Astrocyte (in vitro differentiated cells and primary cell): ENCODE measurements around the gene RHNO1. TPM values are rescaled to one million over a fixed set of nuclear protein-coding genes. Genes with fewer than 3 reads are reported as not detected.
"Not testable (repeated sequence)": the region's sequence is repeated elsewhere in the genome, so short reads cannot be mapped to it uniquely, and the experiment has no call there.

Source experiments
- DNase-seq: peaks from one replicate; pipeline ENCODE4 v3.0.0-alpha.2; 2010; ENCODE audit warnings: low read depth
- FAIRE-seq: peaks from 2 replicates; lab custom pipeline; 2011; peaks lifted over from hg19 to GRCh38; lab: Jason Lieb, UNC
- H2AFZ ChIP-seq: 2 replicates; pipeline ENCODE4 v1.6.0; 2012; ENCODE audit warnings: low read depth, low read length, inconsistent platforms
- H3K27ac ChIP-seq: 2 replicates; pipeline ENCODE4 v1.5.1; 2011; ENCODE audit warnings: low read depth, low read length, inconsistent platforms
- H3K27me3 ChIP-seq: 2 replicates; pipeline ENCODE4 v1.6.0; 2011; ENCODE audit warnings: low read length, inconsistent platforms; ENCODE audit not compliant: insufficient read depth
- H3K36me3 ChIP-seq: 2 replicates; pipeline ENCODE4 v1.5.1; 2011; ENCODE audit warnings: low read length, inconsistent platforms; ENCODE audit not compliant: insufficient read depth
- H3K4me1 ChIP-seq: 2 replicates; pipeline ENCODE4 v1.5.1; 2011; ENCODE audit warnings: low read length, inconsistent platforms; ENCODE audit not compliant: insufficient read depth
- H3K4me2 ChIP-seq: 2 replicates; pipeline ENCODE4 v1.6.0; 2012; ENCODE audit warnings: low read length, inconsistent platforms
- H3K4me3 ChIP-seq: 2 replicates; pipeline ENCODE4 v1.5.1; 2011; ENCODE audit warnings: low read depth, mild to moderate bottlenecking, low read length, inconsistent platforms; ENCODE audit not compliant: insufficient read depth
- H3K79me2 ChIP-seq: 2 replicates; pipeline ENCODE4 v1.6.0; 2012; ENCODE audit warnings: mild to moderate bottlenecking, low read length, inconsistent platforms; ENCODE audit not compliant: insufficient read depth
- H3K9ac ChIP-seq: 2 replicates; pipeline ENCODE4 v1.6.0; 2012; ENCODE audit warnings: mild to moderate bottlenecking, low read length, inconsistent platforms
- H3K9me3 ChIP-seq: 2 replicates; pipeline ENCODE4 v1.5.1; 2012; ENCODE audit warnings: low read depth, mild to moderate bottlenecking, low read length, inconsistent platforms; ENCODE audit not compliant: insufficient read depth
- H4K20me1 ChIP-seq: 2 replicates; pipeline ENCODE4 v1.6.0; 2012; ENCODE audit warnings: low read length, inconsistent platforms; ENCODE audit not compliant: insufficient read depth
- H3K27ac Mint-ChIP-seq: one replicate; pipeline ENCODE4 v1.8.0; 2021; ENCODE audit warnings: mild to moderate bottlenecking, mixed read lengths; ENCODE audit not compliant: unreplicated experiment
- H3K27me3 Mint-ChIP-seq: one replicate; pipeline ENCODE4 v1.8.0; 2021; ENCODE audit warnings: low read depth, mixed read lengths; ENCODE audit not compliant: unreplicated experiment
- H3K36me3 Mint-ChIP-seq: one replicate; pipeline ENCODE4 v1.8.0; 2021; ENCODE audit warnings: low read depth, mixed read lengths; ENCODE audit not compliant: unreplicated experiment
- H3K4me1 Mint-ChIP-seq: one replicate; pipeline ENCODE4 v1.8.0; 2021; ENCODE audit warnings: low read depth, mixed read lengths; ENCODE audit not compliant: unreplicated experiment
- H3K4me3 Mint-ChIP-seq: one replicate; pipeline ENCODE4 v1.8.0; 2021; ENCODE audit warnings: mild to moderate bottlenecking, moderate library complexity, mixed read lengths; ENCODE audit not compliant: unreplicated experiment
- H3K9me3 Mint-ChIP-seq: one replicate; pipeline ENCODE4 v1.8.0; 2021; ENCODE audit warnings: mild to moderate bottlenecking, mixed read lengths; ENCODE audit not compliant: unreplicated experiment
- EZH2 ChIP-seq: IDR thresholded peaks from 2 replicates; pipeline ENCODE4 v1.6.1; 2012; ENCODE audit warnings: mild to moderate bottlenecking, low read length, inconsistent platforms; ENCODE audit not compliant: insufficient read depth
- total RNA-seq: library from RNA; stranded (reverse); gene quantifications from 2 replicates; pipeline ENCODE4 v1.2.1, GENCODE V29; 2021
- TF ChIP-seq, protein P1 (sequence below): IDR thresholded peaks from 2 replicates; pipeline ENCODE4 v1.5.1; 2011; ENCODE audit warnings: low read depth, mild to moderate bottlenecking, inconsistent platforms, low read length, moderate library complexity; ENCODE audit not compliant: insufficient read depth

Gene RHNO1
- total RNA-seq, 1 donor from 2014 or later: 15.0 TPM

DNA sequence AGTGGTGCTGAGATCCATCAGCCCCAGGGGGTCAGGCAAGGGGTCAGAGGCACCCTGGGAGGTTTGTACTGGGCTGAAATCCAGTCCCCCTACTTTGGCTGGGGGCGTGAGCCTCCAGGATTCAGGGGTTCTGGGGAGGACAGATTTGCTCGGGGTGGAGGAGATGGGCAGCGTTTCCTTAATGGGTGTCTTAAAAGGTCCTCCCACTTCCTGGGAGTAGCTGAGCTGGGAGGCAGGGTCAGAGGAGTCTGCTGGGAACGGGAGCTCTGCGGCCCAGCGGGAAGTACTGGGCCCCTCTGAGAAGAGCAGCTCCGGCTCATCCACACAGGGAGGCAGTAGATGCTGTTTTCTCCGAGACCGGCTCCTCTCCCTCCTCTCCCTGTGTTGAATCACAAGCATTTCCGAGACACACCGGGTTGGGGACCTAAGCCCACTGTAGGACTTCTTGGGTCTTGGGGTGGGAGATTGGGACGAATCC is 18.0 kb upstream of the RHNO1 start:
- Histone ChIP-seq H3K79me2 (no peaks in the 10 kb centered on the region), H3K27me3 (no peaks in the 10 kb centered on the region), H3K4me2 (no peak overlapping the region), H4K20me1 (no peaks in the 10 kb centered on the region), H3K4me1 (no peaks in the 10 kb centered on the region), H3K9me3 (no peaks in the 10 kb centered on the region), H3K4me3 (no peak overlapping the region), H2AFZ (no peak overlapping the region), H3K9ac (no peak overlapping the region), H3K27ac (no peak overlapping the region), H3K36me3 (peaks cover 14% of the 10 kb centered on the region)
- H3K27me3 Mint-ChIP-seq: peaks cover 2% of the 10 kb centered on the region
- H3K36me3 Mint-ChIP-seq: peaks cover 4% of the 10 kb centered on the region
- peak overlapping the region; percentile 41 for H3K27ac Mint-ChIP-seq
- DNase-seq (no peak), FAIRE-seq (no peak)
- no peaks in the 10 kb centered on the region for H3K9me3 Mint-ChIP-seq
- TF ChIP-seq, protein P1, sequence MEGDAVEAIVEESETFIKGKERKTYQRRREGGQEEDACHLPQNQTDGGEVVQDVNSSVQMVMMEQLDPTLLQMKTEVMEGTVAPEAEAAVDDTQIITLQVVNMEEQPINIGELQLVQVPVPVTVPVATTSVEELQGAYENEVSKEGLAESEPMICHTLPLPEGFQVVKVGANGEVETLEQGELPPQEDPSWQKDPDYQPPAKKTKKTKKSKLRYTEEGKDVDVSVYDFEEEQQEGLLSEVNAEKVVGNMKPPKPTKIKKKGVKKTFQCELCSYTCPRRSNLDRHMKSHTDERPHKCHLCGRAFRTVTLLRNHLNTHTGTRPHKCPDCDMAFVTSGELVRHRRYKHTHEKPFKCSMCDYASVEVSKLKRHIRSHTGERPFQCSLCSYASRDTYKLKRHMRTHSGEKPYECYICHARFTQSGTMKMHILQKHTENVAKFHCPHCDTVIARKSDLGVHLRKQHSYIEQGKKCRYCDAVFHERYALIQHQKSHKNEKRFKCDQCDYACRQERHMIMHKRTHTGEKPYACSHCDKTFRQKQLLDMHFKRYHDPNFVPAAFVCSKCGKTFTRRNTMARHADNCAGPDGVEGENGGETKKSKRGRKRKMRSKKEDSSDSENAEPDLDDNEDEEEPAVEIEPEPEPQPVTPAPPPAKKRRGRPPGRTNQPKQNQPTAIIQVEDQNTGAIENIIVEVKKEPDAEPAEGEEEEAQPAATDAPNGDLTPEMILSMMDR: no peak
- TF ChIP-seq EZH2: no peak
- peaks cover 2% of the 10 kb centered on the region for H3K4me1 Mint-ChIP-seq
- no peak overlapping the region for H3K4me3 Mint-ChIP-seq

DNA sequence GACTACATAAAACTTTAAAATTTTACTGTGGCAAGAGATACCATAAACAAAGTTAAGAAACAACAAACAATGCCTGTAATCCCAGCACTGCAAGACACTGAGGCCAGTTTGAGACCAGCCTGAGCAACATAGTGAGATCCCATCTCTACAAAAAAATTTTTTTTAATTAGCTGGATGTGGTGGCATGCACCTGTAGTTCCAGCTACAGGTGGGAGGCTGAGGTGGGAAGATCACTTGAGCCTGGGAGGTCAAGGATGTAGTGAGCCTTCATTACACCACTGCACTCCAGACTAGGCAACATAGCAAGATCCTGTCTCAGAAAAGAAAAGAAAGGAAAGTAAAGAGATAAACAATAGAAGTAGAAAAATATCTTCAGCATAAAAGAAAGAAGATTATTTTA is 16.9 kb upstream of the RHNO1 start:
- Mint-ChIP-seq H3K36me3 (peaks cover 4% of the 10 kb centered on the region), H3K27me3 (peaks cover 2% of the 10 kb centered on the region), H3K4me3 (no peak overlapping the region), H3K4me1 (peaks cover 2% of the 10 kb centered on the region), H3K9me3 (no peaks in the 10 kb centered on the region), H3K27ac (no peak overlapping the region)
- Histone ChIP-seq H3K36me3 (peaks cover 14% of the 10 kb centered on the region), H3K9ac (no peak overlapping the region), H4K20me1 (no peaks in the 10 kb centered on the region), H3K27me3 (no peaks in the 10 kb centered on the region), H3K79me2 (no peaks in the 10 kb centered on the region), H2AFZ (no peak overlapping the region), H3K27ac (no peak overlapping the region), H3K4me3 (no peak overlapping the region), H3K9me3 (no peaks in the 10 kb centered on the region), H3K4me1 (no peaks in the 10 kb centered on the region), H3K4me2 (no peak overlapping the region)
- DNase-seq: no peak
- FAIRE-seq: no peak
- TF ChIP-seq, protein P1: no peak
- no peak for TF ChIP-seq EZH2

DNA sequence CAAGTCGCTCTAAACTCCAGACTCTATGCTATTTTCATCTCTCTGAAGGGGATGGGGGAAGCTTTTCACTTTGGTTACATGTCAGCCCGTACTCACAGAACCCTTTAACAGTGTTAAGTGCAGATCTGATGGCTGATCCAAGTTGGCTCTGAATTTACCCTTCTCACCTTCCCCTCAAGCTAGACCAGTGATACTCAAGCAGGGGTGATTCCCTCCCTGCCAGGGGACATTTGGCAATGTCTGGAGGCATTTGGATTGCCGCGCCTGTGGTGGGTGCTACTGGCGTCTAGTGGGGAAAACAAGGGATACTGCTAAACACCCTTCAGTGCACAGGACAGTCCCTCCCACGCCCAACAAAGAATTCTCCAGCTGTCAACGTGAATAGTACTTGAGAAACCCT is 14.1 kb upstream of the RHNO1 start:
- no peaks in the 10 kb centered on the region for H3K27me3 ChIP-seq
- peaks cover 2% of the 10 kb centered on the region for H3K4me1 Mint-ChIP-seq
- no peak overlapping the region for H3K27ac ChIP-seq
- no peak overlapping the region for H3K4me3 ChIP-seq
- peaks cover 2% of the 10 kb centered on the region for H3K27me3 Mint-ChIP-seq
- DNase-seq (no peak), FAIRE-seq (no peak)
- peaks cover 20% of the 10 kb centered on the region for H3K36me3 ChIP-seq
- no peaks in the 10 kb centered on the region for H4K20me1 ChIP-seq
- no peaks in the 10 kb centered on the region for H3K9me3 ChIP-seq
- H3K4me1 ChIP-seq: no peaks in the 10 kb centered on the region
- TF ChIP-seq, protein P1: no peak
- TF ChIP-seq EZH2: no peak
- H3K9me3 Mint-ChIP-seq: no peaks in the 10 kb centered on the region
- no peaks in the 10 kb centered on the region for H3K36me3 Mint-ChIP-seq
- no peak overlapping the region for H2AFZ ChIP-seq
- H3K4me2 ChIP-seq: no peak overlapping the region
- H3K79me2 ChIP-seq: no peaks in the 10 kb centered on the region
- no peak overlapping the region for H3K4me3 Mint-ChIP-seq
- H3K27ac Mint-ChIP-seq: no peak overlapping the region
- H3K9ac ChIP-seq: no peak overlapping the region

DNA sequence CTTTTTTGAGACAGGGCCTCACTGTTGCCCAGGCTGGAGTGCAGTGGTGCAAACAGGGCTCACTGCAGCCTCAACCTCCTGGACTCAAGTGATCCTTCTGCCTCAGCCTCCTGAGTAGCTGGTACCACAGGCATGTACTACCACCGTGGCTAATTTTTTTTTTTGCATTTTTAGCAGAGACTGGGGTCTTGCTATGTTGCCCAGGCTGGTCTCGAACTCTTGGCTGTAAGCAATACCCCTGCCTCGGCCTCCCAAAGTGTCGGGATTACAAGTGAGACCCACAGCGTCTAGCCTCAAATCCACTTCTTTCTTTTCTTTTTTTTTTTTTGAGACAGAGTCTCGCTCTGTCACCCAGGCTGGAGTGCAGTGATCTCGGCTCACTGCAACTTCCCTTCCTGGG is 13.6 kb upstream of the RHNO1 start:
- not testable (repeated sequence) for H3K4me3 Mint-ChIP-seq, H3K4me2 ChIP-seq, H3K4me3 ChIP-seq, H3K36me3 Mint-ChIP-seq, H3K9me3 ChIP-seq, H3K27me3 Mint-ChIP-seq, FAIRE-seq, H3K4me1 Mint-ChIP-seq, H2AFZ ChIP-seq, H3K27ac Mint-ChIP-seq, H3K9me3 Mint-ChIP-seq, H3K27me3 ChIP-seq, DNase-seq, H3K4me1 ChIP-seq, H4K20me1 ChIP-seq, H3K27ac ChIP-seq, H3K79me2 ChIP-seq, H3K9ac ChIP-seq
- peaks cover 23% of the 10 kb centered on the region for H3K36me3 ChIP-seq
